ENCODE results near the gene KCNJ2.

KCNJ2 gene

GRCh38 chr17:70168977-70169708 lies at the start of gene KCNJ2:
KCNJ2 (plus strand) TSS chr17:70169532; CDS start chr17:70175040, 5,508 bp downstream.
- no peaks in the 10 kb centered on the region for H3K36me3 ChIP-seq (ENCODE audit: control insufficient read depth in 1 of 2, insufficient read depth in 2 of 2, low read length in 2 of 2)
- H3K4me3 ChIP-seq (ENCODE audit: low read depth in 1 of 2, low read length in 2 of 2) = peak within 1 kb of the TSS; percentile 74 to 83
- no peaks in the 10 kb centered on the region for H3K9me3 ChIP-seq (ENCODE audit: control insufficient read depth in 1 of 2, low read length in 2 of 2)
- H3K27me3 ChIP-seq (ENCODE audit: low read depth, low read length) = no peaks in the 10 kb centered on the region
- H3K4me1 ChIP-seq (ENCODE audit: control insufficient read depth in 1 of 2, insufficient read depth in 2 of 2, low read length in 2 of 2) = peaks cover 0 to 4% of the 10 kb centered on the region in 2 donors
- H3K27ac ChIP-seq (ENCODE audit: low read length) = peak within 1 kb of the TSS; percentile 84

GRCh38 chr17:70119545-70119944 lies 49.8 kb upstream of the KCNJ2 start:
- Histone ChIP-seq H3K4me3 (ENCODE audit: low read depth in 1 of 2, low read length in 2 of 2) (no peak overlapping the region), H3K36me3 (ENCODE audit: control insufficient read depth in 1 of 2, insufficient read depth in 2 of 2, low read length in 2 of 2) (no peaks in the 10 kb centered on the region), H3K27me3 (ENCODE audit: low read depth, low read length) (no peaks in the 10 kb centered on the region), H3K9me3 (ENCODE audit: control insufficient read depth in 1 of 2, low read length in 2 of 2) (peaks cover 0 to 5% of the 10 kb centered on the region in 2 donors), H3K27ac (ENCODE audit: low read length) (no peak overlapping the region), H3K4me1 (ENCODE audit: control insufficient read depth in 1 of 2, insufficient read depth in 2 of 2, low read length in 2 of 2) (peaks cover 0 to 12% of the 10 kb centered on the region in 2 donors)

GRCh38 chr17:70119983-70120382 lies 49.3 kb upstream of the KCNJ2 start:
- Histone ChIP-seq H3K4me3 (ENCODE audit: low read depth in 1 of 2, low read length in 2 of 2) (no peak overlapping the region), H3K4me1 (ENCODE audit: control insufficient read depth in 1 of 2, insufficient read depth in 2 of 2, low read length in 2 of 2) (peaks cover 0 to 7% of the 10 kb centered on the region in 2 donors), H3K27ac (ENCODE audit: low read length) (no peak overlapping the region), H3K9me3 (ENCODE audit: control insufficient read depth in 1 of 2, low read length in 2 of 2) (peaks cover 0 to 5% of the 10 kb centered on the region in 2 donors), H3K27me3 (ENCODE audit: low read depth, low read length) (no peaks in the 10 kb centered on the region), H3K36me3 (ENCODE audit: control insufficient read depth in 1 of 2, insufficient read depth in 2 of 2, low read length in 2 of 2) (no peaks in the 10 kb centered on the region)

- no peak overlapping the region for H3K4me3 ChIP-seq (ENCODE audit: low read depth in 1 of 2, low read length in 2 of 2)
These were observed 48.9 kb upstream of the KCNJ2 start for GRCh38 chr17:70120425-70120824.

DNA sequence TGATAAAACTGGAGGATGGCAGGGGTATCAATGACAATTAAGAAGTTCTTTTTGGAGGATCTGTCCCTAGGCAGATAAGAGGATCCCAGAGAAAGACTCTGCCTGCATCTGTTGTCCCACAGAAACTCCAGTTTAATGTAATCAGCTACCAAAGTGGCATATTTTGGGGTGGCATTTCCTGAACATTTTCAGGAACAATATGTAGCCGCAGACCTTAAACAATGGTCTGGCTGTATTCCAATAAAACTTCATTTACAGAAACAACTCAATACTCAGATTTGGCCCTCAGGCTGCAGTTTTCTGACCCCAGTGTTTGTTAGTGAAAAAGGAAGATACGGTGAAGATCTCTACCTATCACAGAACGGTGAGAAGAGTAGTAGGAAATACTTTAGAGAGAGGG lies 48.2 kb upstream of the KCNJ2 start:
- no peaks in the 10 kb centered on the region for H3K4me1 ChIP-seq (ENCODE audit: control insufficient read depth in 1 of 2, insufficient read depth in 2 of 2, low read length in 2 of 2)
- H3K27ac ChIP-seq (ENCODE audit: low read length) = no peak overlapping the region

More at GRCh38 chr17:70120425-70120824, 48.9 kb upstream of the KCNJ2 start:
- Histone ChIP-seq H3K9me3 (ENCODE audit: control insufficient read depth in 1 of 2, low read length in 2 of 2) (peaks cover 0 to 5% of the 10 kb centered on the region in 2 donors), H3K27ac (ENCODE audit: low read length) (no peak overlapping the region), H3K36me3 (ENCODE audit: control insufficient read depth in 1 of 2, insufficient read depth in 2 of 2, low read length in 2 of 2) (no peaks in the 10 kb centered on the region), H3K4me1 (ENCODE audit: control insufficient read depth in 1 of 2, insufficient read depth in 2 of 2, low read length in 2 of 2) (peaks cover 0 to 4% of the 10 kb centered on the region in 2 donors), H3K27me3 (ENCODE audit: low read depth, low read length) (no peaks in the 10 kb centered on the region)

DNA sequence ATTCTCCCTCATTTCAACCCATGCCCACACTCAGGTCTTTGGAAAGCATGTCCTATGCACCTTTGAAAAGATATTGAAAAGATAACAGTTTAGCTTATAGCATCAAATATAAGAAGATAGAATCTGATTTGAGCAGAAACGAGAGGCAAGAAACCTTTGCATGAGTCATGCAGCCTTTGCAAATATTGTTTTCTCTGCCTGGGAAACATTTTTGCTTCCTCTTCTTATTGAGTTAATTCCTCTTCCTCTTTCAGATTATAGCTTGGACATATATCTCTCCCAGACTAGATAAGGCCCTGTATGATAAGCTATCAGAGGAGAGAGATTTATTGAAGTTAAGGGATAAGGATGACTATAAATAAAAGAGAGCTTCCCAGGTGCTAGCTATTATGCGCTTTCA lies 46.1 kb upstream of the KCNJ2 start:
- no peaks in the 10 kb centered on the region for H3K36me3 ChIP-seq (ENCODE audit: control insufficient read depth in 1 of 2, insufficient read depth in 2 of 2, low read length in 2 of 2)

More for the DNA sequence above, 48.2 kb upstream of the KCNJ2 start:
- H3K9me3 ChIP-seq (ENCODE audit: control insufficient read depth in 1 of 2, low read length in 2 of 2) = peaks cover 0 to 5% of the 10 kb centered on the region in 2 donors
- H3K36me3 ChIP-seq (ENCODE audit: control insufficient read depth in 1 of 2, insufficient read depth in 2 of 2, low read length in 2 of 2) = no peaks in the 10 kb centered on the region
- no peaks in the 10 kb centered on the region for H3K27me3 ChIP-seq (ENCODE audit: low read depth, low read length)
- H3K4me3 ChIP-seq (ENCODE audit: low read depth in 1 of 2, low read length in 2 of 2) = no peak overlapping the region

GRCh38 chr17:70124723-70125122 lies 44.6 kb upstream of the KCNJ2 start:
- Histone ChIP-seq H3K36me3 (ENCODE audit: control insufficient read depth in 1 of 2, insufficient read depth in 2 of 2, low read length in 2 of 2) (no peaks in the 10 kb centered on the region), H3K4me1 (ENCODE audit: control insufficient read depth in 1 of 2, insufficient read depth in 2 of 2, low read length in 2 of 2) (no peaks in the 10 kb centered on the region), H3K9me3 (ENCODE audit: control insufficient read depth in 1 of 2, low read length in 2 of 2) (no peaks in the 10 kb centered on the region), H3K27ac (ENCODE audit: low read length) (no peak overlapping the region), H3K27me3 (ENCODE audit: low read depth, low read length) (no peaks in the 10 kb centered on the region), H3K4me3 (ENCODE audit: low read depth in 1 of 2, low read length in 2 of 2) (no peak overlapping the region)

More for the DNA sequence above, 46.1 kb upstream of the KCNJ2 start:
- H3K4me3 ChIP-seq (ENCODE audit: low read depth in 1 of 2, low read length in 2 of 2) = no peak overlapping the region
- H3K27ac ChIP-seq (ENCODE audit: low read length) = no peak overlapping the region
- H3K9me3 ChIP-seq (ENCODE audit: control insufficient read depth in 1 of 2, low read length in 2 of 2) = peaks cover 0 to 5% of the 10 kb centered on the region in 2 donors
- no peaks in the 10 kb centered on the region for H3K4me1 ChIP-seq (ENCODE audit: control insufficient read depth in 1 of 2, insufficient read depth in 2 of 2, low read length in 2 of 2)
- no peaks in the 10 kb centered on the region for H3K27me3 ChIP-seq (ENCODE audit: low read depth, low read length)

GRCh38 chr17:70127221-70127873 lies 42.0 kb upstream of the KCNJ2 start:
- no peaks in the 10 kb centered on the region for H3K36me3 ChIP-seq (ENCODE audit: control insufficient read depth in 1 of 2, insufficient read depth in 2 of 2, low read length in 2 of 2)
- H3K9me3 ChIP-seq (ENCODE audit: control insufficient read depth in 1 of 2, low read length in 2 of 2) = no peaks in the 10 kb centered on the region
- no peaks in the 10 kb centered on the region for H3K4me1 ChIP-seq (ENCODE audit: control insufficient read depth in 1 of 2, insufficient read depth in 2 of 2, low read length in 2 of 2)
- no peaks in the 10 kb centered on the region for H3K27me3 ChIP-seq (ENCODE audit: low read depth, low read length)
- H3K4me3 ChIP-seq (ENCODE audit: low read depth in 1 of 2, low read length in 2 of 2) = no peak overlapping the region
- H3K27ac ChIP-seq (ENCODE audit: low read length) = no peak overlapping the region

DNA sequence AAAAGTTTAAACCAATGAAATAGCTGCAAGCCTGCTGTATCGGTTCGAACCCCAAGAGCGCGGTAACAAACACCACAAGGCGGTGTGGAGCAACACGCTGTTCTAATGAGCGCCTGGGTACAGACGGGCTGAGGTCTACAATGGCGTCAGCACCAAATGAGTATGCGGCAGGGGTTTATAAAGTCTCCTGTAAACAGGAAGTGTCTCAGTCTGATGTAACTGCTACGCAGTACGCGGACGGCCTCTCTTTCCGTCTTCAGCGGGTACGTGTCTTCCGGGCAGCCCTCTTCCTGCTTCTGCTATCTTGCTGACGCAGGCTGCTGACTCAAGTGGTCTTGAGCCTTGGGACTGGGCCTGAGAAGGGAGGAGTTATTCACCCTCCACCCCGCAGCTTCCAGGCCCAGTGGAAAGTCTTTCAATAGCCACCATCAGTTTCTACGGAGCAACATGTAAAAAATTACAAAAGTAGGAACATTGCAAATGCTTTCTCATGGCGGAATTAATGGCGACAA lies 40.5 kb upstream of the KCNJ2 start:
- H3K36me3 ChIP-seq (ENCODE audit: control insufficient read depth in 1 of 2, insufficient read depth in 2 of 2, low read length in 2 of 2) = no peaks in the 10 kb centered on the region

DNA sequence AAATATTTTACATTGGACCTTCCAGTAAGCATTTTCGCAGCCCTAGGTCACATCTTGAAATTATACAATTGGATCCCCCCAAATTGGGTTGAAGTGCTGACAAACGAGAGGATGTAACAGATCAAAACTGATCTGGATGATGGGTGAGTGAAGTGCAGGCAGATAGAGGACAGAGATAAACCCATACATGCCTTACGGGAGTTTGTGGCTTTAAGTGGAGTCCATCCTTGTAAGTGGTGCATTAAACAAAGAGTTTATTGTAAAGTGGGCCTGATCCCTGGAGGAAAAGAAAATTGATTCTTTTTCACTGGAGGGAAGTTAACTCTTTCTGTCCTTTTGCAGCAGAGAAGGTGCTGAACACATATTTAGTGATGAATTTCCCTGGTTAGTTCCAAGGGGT lies 39.0 kb upstream of the KCNJ2 start:
- Histone ChIP-seq H3K4me3 (ENCODE audit: low read depth in 1 of 2, low read length in 2 of 2) (no peak overlapping the region), H3K9me3 (ENCODE audit: control insufficient read depth in 1 of 2, low read length in 2 of 2) (no peaks in the 10 kb centered on the region), H3K4me1 (ENCODE audit: control insufficient read depth in 1 of 2, insufficient read depth in 2 of 2, low read length in 2 of 2) (no peaks in the 10 kb centered on the region), H3K36me3 (ENCODE audit: control insufficient read depth in 1 of 2, insufficient read depth in 2 of 2, low read length in 2 of 2) (no peaks in the 10 kb centered on the region), H3K27me3 (ENCODE audit: low read depth, low read length) (no peaks in the 10 kb centered on the region), H3K27ac (ENCODE audit: low read length) (no peak overlapping the region)

More for the DNA sequence above, 40.5 kb upstream of the KCNJ2 start:
- Histone ChIP-seq H3K27me3 (ENCODE audit: low read depth, low read length) (no peaks in the 10 kb centered on the region), H3K4me1 (ENCODE audit: control insufficient read depth in 1 of 2, insufficient read depth in 2 of 2, low read length in 2 of 2) (no peaks in the 10 kb centered on the region), H3K9me3 (ENCODE audit: control insufficient read depth in 1 of 2, low read length in 2 of 2) (no peaks in the 10 kb centered on the region), H3K4me3 (ENCODE audit: low read depth in 1 of 2, low read length in 2 of 2) (no peak overlapping the region), H3K27ac (ENCODE audit: low read length) (no peak overlapping the region)

GRCh38 chr17:70132505-70132904 lies 36.8 kb upstream of the KCNJ2 start:
- Histone ChIP-seq H3K36me3 (ENCODE audit: control insufficient read depth in 1 of 2, insufficient read depth in 2 of 2, low read length in 2 of 2) (peaks cover 0 to under 1% of the 10 kb centered on the region in 2 donors), H3K27ac (ENCODE audit: low read length) (no peak overlapping the region), H3K4me3 (ENCODE audit: low read depth in 1 of 2, low read length in 2 of 2) (no peak overlapping the region), H3K4me1 (ENCODE audit: control insufficient read depth in 1 of 2, insufficient read depth in 2 of 2, low read length in 2 of 2) (peaks cover 0 to 4% of the 10 kb centered on the region in 2 donors), H3K9me3 (ENCODE audit: control insufficient read depth in 1 of 2, low read length in 2 of 2) (no peaks in the 10 kb centered on the region), H3K27me3 (ENCODE audit: low read depth, low read length) (no peaks in the 10 kb centered on the region)

All from muscle layer of duodenum (tissue), 2 donors.